Activated effector memory CD4-positive, alpha-beta T cell treated with Interleukin-2 at 50 U/mL for 16 hours (primary cell): ENCODE results near the gene MED29.

Experiments
- DNase-seq: peaks from one replicate; pipeline ENCODE4 v3.0.0-alpha.2; 2020

Gene MED29

GRCh38 chr19:39433480-39434079 is 42.4 kb downstream of the MED29 start:
- no peak for DNase-seq

- no peak for DNase-seq
Measured at GRCh38 chr19:39434123-39435076, 43.2 kb downstream of the MED29 start.

- peak; percentile 99 for DNase-seq
Measured at GRCh38 chr19:39435499-39436349, 44.5 kb downstream of the MED29 start, which contains the start of gene RPS16. Gene RPS16 (minus strand): TSS chr19:39435949. CDS start chr19:39435895, 54 bp downstream.

- no peak for DNase-seq
Measured at GRCh38 chr19:39436350-39436716, 45.2 kb downstream of the MED29 start.

GRCh38 chr19:39438270-39438934 is 47.2 kb downstream of the MED29 start:
- no peak for DNase-seq

- no peak for DNase-seq
Measured at GRCh38 chr19:39444598-39445195, 53.5 kb downstream of the MED29 start.

- peak; percentile 94 for DNase-seq
Measured at GRCh38 chr19:39445196-39446111, 54.3 kb downstream of the MED29 start, which contains the start of gene SUPT5H. Gene SUPT5H (plus strand): TSS chr19:39445582. CDS start chr19:39445891, 309 bp downstream.

- DNase-seq, result no peak
Measured at GRCh38 chr19:39446365-39447084, 55.3 kb downstream of the MED29 start.

GRCh38 chr19:39448271-39448670 is 57.1 kb downstream of the MED29 start:
- DNase-seq, result no peak

GRCh38 chr19:39449116-39449797 is 58.1 kb downstream of the MED29 start:
- no peak for DNase-seq
